ENCODE results near the gene DLG2.

Gene DLG2

GRCh38 chr11:85048801-85049200, 578.3 kb downstream of the DLG2 start:
- H3K27ac ChIP-seq, result no peak overlapping the region
- no peak for TF ChIP-seq CTCF (IDR thresholded peaks at IDR 0.05)

GRCh38 chr11:85045716-85046115, 581.4 kb downstream of the DLG2 start:
- no peaks in the 10 kb centered on the region for H3K27me3 ChIP-seq
- no peak overlapping the region for H3K27ac ChIP-seq
- no peak overlapping the region for H3K4me3 ChIP-seq (ENCODE audit: low read depth in 1 of 2, low read length in 1 of 2)
- no peaks in the 10 kb centered on the region for H3K36me3 ChIP-seq
- H3K4me1 ChIP-seq (ENCODE audit: control insufficient read depth in 1 of 2, insufficient read depth in 1 of 2, low read depth in 1 of 2, low read length in 1 of 2), result no peaks in the 10 kb centered on the region
- H3K9me3 ChIP-seq, result no peaks in the 10 kb centered on the region
- TF ChIP-seq CTCF (IDR thresholded peaks at IDR 0.05), result no peak

More at GRCh38 chr11:85048801-85049200, 578.3 kb downstream of the DLG2 start:
- Histone ChIP-seq H3K27me3 (no peaks in the 10 kb centered on the region), H3K36me3 (no peaks in the 10 kb centered on the region), H3K9me3 (no peaks in the 10 kb centered on the region), H3K4me1 (ENCODE audit: control insufficient read depth in 1 of 2, insufficient read depth in 1 of 2, low read depth in 1 of 2, low read length in 1 of 2) (no peaks in the 10 kb centered on the region), H3K4me3 (ENCODE audit: low read depth in 1 of 2, low read length in 1 of 2) (no peak overlapping the region)

- Histone ChIP-seq H3K9me3 (no peaks in the 10 kb centered on the region), H3K27ac (no peak overlapping the region), H3K36me3 (no peaks in the 10 kb centered on the region), H3K4me3 (ENCODE audit: low read depth in 1 of 2, low read length in 1 of 2) (no peak overlapping the region), H3K27me3 (no peaks in the 10 kb centered on the region), H3K4me1 (ENCODE audit: control insufficient read depth in 1 of 2, insufficient read depth in 1 of 2, low read depth in 1 of 2, low read length in 1 of 2) (no peaks in the 10 kb centered on the region)
- no peak for TF ChIP-seq CTCF (IDR thresholded peaks at IDR 0.05)
These were observed 582.2 kb downstream of the DLG2 start for GRCh38 chr11:85044911-85045310.

GRCh38 chr11:85042361-85042760, 584.8 kb downstream of the DLG2 start:
- no peaks in the 10 kb centered on the region for H3K9me3 ChIP-seq
- no peak for TF ChIP-seq CTCF (IDR thresholded peaks at IDR 0.05)
- no peak overlapping the region for H3K4me3 ChIP-seq (ENCODE audit: low read depth in 1 of 2, low read length in 1 of 2)

GRCh38 chr11:85040166-85040565, 587.0 kb downstream of the DLG2 start:
- H3K4me3 ChIP-seq (ENCODE audit: low read depth in 1 of 2, low read length in 1 of 2), result no peak overlapping the region
- no peaks in the 10 kb centered on the region for H3K36me3 ChIP-seq
- H3K4me1 ChIP-seq (ENCODE audit: control insufficient read depth in 1 of 2, insufficient read depth in 1 of 2, low read depth in 1 of 2, low read length in 1 of 2), result no peaks in the 10 kb centered on the region
- no peaks in the 10 kb centered on the region for H3K9me3 ChIP-seq
- TF ChIP-seq CTCF (IDR thresholded peaks at IDR 0.05), result no peak
- no peaks in the 10 kb centered on the region for H3K27me3 ChIP-seq
- no peak overlapping the region for H3K27ac ChIP-seq

More at GRCh38 chr11:85042361-85042760, 584.8 kb downstream of the DLG2 start:
- H3K27ac ChIP-seq, result no peak overlapping the region
- no peaks in the 10 kb centered on the region for H3K27me3 ChIP-seq
- no peaks in the 10 kb centered on the region for H3K36me3 ChIP-seq
- no peaks in the 10 kb centered on the region for H3K4me1 ChIP-seq (ENCODE audit: control insufficient read depth in 1 of 2, insufficient read depth in 1 of 2, low read depth in 1 of 2, low read length in 1 of 2)

GRCh38 chr11:85029964-85030363, 597.2 kb downstream of the DLG2 start:
- no peak for TF ChIP-seq CTCF (IDR thresholded peaks at IDR 0.05)
- Histone ChIP-seq H3K4me1 (ENCODE audit: control insufficient read depth in 1 of 2, insufficient read depth in 1 of 2, low read depth in 1 of 2, low read length in 1 of 2) (no peaks in the 10 kb centered on the region), H3K4me3 (ENCODE audit: low read depth in 1 of 2, low read length in 1 of 2) (no peak overlapping the region)

More at GRCh38 chr11:85029964-85030363, 597.2 kb downstream of the DLG2 start:
- Histone ChIP-seq H3K36me3 (no peaks in the 10 kb centered on the region), H3K27me3 (no peaks in the 10 kb centered on the region), H3K9me3 (no peaks in the 10 kb centered on the region), H3K27ac (no peak overlapping the region)

Measured in neutrophil (primary cell).